ENCODE data around the gene STRIP2.

STRIP2 gene

DNA sequence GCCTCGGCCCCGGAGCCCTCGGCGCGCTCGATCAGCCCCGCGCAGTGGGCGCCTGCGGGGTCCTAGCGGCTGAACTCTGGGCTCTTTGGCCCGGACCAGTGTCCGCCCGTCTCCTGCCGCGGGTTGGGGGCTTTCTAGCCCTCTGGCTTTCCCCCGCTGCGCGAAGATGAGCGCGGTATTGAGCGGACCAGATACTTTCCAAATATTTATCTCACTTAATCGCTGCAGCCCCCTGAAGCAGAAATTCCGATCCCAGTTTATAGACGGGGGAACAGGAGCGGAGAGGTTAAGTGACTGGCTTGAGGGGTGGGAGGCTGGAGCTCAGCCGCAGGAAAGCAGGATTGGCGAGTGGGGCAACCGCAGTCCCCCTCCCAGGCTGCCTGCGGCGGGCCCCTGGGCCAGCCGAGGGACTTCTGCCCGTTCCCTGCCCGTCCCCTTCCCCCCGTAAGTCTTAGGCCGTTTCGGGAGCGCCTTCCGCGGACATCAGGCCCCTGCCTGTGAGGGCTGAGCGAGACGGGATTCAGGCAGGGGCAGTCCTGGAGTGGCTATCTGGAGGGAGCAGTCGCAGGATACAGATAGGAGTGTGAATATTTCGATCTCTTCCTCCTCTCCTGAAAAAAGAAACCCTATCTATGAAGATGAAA lies 565 bp downstream of the STRIP2 start:
- TF ChIP-seq, protein P1, sequence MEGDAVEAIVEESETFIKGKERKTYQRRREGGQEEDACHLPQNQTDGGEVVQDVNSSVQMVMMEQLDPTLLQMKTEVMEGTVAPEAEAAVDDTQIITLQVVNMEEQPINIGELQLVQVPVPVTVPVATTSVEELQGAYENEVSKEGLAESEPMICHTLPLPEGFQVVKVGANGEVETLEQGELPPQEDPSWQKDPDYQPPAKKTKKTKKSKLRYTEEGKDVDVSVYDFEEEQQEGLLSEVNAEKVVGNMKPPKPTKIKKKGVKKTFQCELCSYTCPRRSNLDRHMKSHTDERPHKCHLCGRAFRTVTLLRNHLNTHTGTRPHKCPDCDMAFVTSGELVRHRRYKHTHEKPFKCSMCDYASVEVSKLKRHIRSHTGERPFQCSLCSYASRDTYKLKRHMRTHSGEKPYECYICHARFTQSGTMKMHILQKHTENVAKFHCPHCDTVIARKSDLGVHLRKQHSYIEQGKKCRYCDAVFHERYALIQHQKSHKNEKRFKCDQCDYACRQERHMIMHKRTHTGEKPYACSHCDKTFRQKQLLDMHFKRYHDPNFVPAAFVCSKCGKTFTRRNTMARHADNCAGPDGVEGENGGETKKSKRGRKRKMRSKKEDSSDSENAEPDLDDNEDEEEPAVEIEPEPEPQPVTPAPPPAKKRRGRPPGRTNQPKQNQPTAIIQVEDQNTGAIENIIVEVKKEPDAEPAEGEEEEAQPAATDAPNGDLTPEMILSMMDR (IDR thresholded peaks at IDR 0.05; ENCODE audit: borderline replicate concordance, control extremely low read depth, extremely low read depth, insufficient read depth, missing control alignments): no peak
- in situ Hi-C loops (cut with MboI; ENCODE audit: low sequenced_read_pairs, unreplicated experiment): no loop called here
- peak; percentile 43 for DNase-seq (ENCODE audit: low spot score)

DNA sequence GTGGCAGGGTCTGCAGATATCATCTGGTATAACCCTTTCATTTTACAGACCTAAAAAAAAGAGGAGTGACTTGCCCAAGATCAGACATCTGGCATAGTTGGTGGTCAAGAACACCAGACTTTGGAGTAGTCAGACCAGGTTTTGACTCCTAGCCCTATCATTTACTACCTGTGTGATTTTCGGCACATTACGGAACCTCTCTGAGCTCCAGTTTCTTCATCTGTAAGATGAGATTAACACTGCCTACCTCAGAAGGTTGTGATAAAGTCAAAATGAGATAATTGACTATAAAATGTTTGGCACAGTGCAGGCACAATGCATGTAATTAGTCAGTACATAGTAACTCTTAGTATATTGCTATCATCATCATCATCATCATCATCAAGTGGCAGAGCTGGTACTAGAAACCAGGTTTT lies 1.2 kb downstream of the STRIP2 start:
- in situ Hi-C loops (cut with MboI; ENCODE audit: low sequenced_read_pairs, unreplicated experiment): no loop called here
- DNase-seq (ENCODE audit: low spot score): no peak
- TF ChIP-seq, protein P1 (IDR thresholded peaks at IDR 0.05; ENCODE audit: borderline replicate concordance, control extremely low read depth, extremely low read depth, insufficient read depth, missing control alignments): no peak

DNA sequence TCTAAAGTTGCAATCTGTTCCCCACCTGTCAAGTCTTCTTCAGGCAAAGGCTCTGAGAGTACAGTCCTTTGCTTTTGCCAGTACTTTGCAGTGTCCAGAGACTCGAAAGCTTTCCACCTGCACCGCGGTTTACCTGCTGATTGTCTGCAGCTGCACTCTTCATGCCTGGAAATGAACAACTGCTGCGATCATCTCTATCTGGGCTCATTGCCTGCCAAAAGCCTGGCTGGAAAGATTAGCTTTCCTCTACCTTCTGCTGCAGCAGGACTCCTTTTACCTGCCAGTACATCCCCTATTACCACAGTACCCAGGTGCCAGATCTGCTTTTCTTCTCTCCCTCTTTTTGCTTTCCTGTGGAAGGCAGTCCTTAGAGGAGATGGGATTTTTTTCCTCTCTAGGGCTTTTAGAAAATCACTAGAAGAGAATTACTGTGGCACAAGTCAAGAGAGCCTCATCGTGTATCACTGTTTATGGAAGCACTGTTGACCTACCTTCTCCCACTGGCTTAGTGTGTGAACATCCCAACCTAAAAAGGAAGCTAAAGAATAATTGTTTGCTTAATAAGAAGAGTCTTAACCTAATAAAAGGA lies 2.2 kb downstream of the STRIP2 start:
- TF ChIP-seq, protein P1 (IDR thresholded peaks at IDR 0.05; ENCODE audit: borderline replicate concordance, control extremely low read depth, extremely low read depth, insufficient read depth, missing control alignments): no peak
- in situ Hi-C loops (cut with MboI; ENCODE audit: low sequenced_read_pairs, unreplicated experiment): no loop called here
- no peak for DNase-seq (ENCODE audit: low spot score)

DNA sequence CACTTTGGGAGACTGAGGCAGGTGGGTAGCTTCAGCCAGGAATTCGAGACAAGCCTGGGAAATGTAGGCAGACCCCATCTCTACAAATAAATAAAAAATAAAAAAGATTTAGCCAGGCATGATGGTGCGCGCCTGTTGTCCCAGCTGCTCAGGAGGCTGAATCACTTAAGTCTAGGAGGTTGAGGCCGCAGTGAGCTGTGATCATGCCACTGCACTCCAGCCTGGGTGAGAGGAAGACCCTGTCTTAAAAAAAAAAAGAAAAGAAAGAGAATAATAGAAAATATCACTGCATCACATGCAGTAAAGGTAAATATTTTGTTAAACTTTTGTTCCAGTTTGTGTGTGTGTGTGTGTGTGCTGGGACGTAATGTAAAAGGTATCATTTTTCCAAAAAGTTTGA lies 3.0 kb downstream of the STRIP2 start:
- TF ChIP-seq, protein P1 (IDR thresholded peaks at IDR 0.05; ENCODE audit: borderline replicate concordance, control extremely low read depth, extremely low read depth, insufficient read depth, missing control alignments): no peak
- DNase-seq (ENCODE audit: low spot score): no peak
- in situ Hi-C loops (cut with MboI; ENCODE audit: low sequenced_read_pairs, unreplicated experiment): no loop called here

DNA sequence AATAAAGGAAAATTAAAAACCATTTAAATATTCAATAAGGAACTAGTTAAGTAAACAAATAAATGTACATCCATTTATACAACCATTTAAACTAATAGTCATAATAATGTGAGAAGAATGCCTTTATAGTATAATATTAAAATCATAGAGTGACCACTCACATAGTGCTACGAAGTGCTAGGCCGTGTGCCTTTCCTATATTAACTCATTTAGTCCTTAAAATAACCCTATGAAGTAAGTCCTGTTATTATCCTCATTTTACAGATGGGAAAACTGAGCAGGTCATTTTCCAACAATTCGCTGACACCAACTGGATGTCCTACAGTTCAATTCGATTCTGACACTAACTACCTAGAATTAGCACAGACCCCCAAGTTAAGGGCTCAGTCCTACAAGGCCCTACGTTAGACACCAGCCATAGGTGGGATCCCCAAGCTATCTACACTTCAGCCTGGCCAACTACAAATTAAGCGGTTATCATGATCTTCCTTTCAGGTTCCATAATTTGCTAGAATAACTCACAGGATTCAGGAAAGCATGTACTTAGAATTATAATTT lies 4.1 kb downstream of the STRIP2 start:
- TF ChIP-seq, protein P1 (IDR thresholded peaks at IDR 0.05; ENCODE audit: borderline replicate concordance, control extremely low read depth, extremely low read depth, insufficient read depth, missing control alignments): no peak
- DNase-seq (ENCODE audit: low spot score): no peak
- in situ Hi-C loops (cut with MboI; ENCODE audit: low sequenced_read_pairs, unreplicated experiment): no loop called here

DNA sequence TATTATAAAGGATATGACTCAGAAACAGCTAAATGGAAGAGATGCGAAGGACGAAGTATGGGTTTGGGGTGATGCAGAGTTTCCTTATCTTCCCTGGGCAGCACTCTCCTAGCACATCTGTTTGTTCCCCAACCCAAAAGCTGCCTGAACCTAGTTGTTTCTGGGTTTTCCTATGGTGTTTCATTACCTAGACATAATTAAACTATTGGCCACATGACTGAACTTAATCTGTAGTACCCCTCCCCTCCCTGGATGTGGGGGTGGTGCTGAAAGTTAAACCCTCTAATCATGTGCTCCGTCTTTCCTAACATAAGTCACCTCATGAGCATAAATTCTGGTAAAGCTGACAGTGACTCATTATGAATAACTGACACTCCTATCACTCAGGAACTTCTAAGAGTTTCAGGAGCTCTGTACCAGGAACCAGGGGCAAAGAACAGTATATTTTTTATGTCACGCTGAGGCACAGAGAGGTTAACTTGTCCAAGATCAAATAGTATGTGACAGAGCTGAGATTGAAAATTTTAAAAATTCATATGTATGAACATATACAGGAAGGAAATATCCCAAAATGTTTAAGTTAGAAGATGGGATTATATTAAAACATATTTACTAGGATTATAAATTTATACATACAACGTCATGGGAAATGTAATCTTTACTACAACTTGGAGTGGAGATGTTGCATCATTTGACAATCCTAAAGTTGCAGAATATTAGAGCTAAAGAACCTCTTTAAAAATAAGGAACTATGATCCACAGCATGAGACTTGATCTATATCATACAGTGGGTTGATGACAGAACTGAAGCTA lies 4.8 kb downstream of the STRIP2 start:
- no peak for DNase-seq (ENCODE audit: low spot score)
- in situ Hi-C loops (cut with MboI; ENCODE audit: low sequenced_read_pairs, unreplicated experiment): no loop called here
- TF ChIP-seq, protein P1 (IDR thresholded peaks at IDR 0.05; ENCODE audit: borderline replicate concordance, control extremely low read depth, extremely low read depth, insufficient read depth, missing control alignments): no peak
